Measurements from ENCODE around the gene MTARC2.

DNA sequence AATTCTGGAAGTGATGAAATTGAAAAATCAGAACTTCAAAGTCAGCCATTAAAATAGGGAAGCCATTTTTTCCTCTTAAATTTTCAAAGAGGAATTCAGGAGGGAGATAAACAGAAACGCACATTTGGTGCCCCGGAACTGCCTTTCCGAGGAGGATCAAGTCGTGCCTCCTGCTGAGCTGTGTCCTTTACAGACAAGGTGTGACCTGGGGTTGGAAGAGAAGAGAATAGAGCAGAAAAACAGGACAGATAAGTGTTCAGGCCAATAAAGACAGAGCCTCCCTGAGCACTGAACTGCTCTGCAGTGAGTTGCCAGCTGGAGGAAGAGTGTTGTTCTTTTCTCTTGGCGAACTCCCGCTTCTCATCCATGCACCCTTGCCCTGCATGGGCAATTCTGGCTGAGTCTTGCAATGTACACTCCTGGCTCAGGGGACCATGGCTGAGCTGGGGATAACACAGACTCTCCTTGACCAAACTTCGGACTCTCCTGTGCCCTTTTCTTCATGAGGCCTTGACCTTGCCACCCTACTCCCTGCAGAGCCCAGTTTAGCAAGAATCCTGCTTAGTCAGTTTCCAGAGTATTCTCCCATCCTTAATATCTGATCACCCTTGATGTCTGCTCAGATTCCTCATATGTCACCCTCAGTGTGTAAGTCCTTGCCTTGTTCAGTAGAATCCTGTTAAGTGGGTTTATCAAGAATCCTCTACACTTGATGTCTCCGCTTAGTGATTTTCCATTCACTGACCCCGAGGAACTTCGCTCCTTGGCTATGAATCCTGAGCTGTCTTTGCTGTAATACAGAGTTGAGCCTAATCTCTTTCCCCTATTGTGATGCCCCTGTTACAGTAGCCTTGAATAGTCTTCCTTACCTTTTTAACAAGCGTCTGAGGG lies 37.3 kb downstream of the MTARC2 start:
- TF ChIP-seq, protein P1, sequence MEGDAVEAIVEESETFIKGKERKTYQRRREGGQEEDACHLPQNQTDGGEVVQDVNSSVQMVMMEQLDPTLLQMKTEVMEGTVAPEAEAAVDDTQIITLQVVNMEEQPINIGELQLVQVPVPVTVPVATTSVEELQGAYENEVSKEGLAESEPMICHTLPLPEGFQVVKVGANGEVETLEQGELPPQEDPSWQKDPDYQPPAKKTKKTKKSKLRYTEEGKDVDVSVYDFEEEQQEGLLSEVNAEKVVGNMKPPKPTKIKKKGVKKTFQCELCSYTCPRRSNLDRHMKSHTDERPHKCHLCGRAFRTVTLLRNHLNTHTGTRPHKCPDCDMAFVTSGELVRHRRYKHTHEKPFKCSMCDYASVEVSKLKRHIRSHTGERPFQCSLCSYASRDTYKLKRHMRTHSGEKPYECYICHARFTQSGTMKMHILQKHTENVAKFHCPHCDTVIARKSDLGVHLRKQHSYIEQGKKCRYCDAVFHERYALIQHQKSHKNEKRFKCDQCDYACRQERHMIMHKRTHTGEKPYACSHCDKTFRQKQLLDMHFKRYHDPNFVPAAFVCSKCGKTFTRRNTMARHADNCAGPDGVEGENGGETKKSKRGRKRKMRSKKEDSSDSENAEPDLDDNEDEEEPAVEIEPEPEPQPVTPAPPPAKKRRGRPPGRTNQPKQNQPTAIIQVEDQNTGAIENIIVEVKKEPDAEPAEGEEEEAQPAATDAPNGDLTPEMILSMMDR (conservative IDR thresholded peaks at IDR 0.05), result no peak
- TF ChIP-seq ZFX (IDR thresholded peaks at IDR 0.05), result no peak

Measured in C4-2B (cell line).